Endothelial cell of umbilical vein (primary cell): ENCODE results near the gene SPATA18.

Experiments used
- EZH2 ChIP-seq: IDR thresholded peaks from 2 replicates; pipeline ENCODE4 v1.6.1; 2012; ENCODE audit warnings: borderline replicate concordance, low read depth, mild to moderate bottlenecking, moderate library complexity, low read length, inconsistent platforms; ENCODE audit not compliant: severe bottlenecking
- MYC ChIP-seq: IDR thresholded peaks from one replicate; pipeline ENCODE4 v1.6.1; 2011; ENCODE audit warnings: mild to moderate bottlenecking, low read depth, low read length
- TF ChIP-seq, protein P1 (sequence below), 2 donors: IDR thresholded peaks; 1 replicate in 1 of 2; 2 replicates in 1 of 2; pipeline ENCODE4 v1.5.1; 2011; ENCODE audit warnings: low read length in 2 of 2, mild to moderate bottlenecking in 2 of 2, moderate library complexity in 2 of 2, control low read depth in 1 of 2, inconsistent platforms in 1 of 2, low read depth in 1 of 2; ENCODE audit not compliant: insufficient read depth in 1 of 2; ENCODE audit errors: extremely low read depth in 1 of 2

DNA sequence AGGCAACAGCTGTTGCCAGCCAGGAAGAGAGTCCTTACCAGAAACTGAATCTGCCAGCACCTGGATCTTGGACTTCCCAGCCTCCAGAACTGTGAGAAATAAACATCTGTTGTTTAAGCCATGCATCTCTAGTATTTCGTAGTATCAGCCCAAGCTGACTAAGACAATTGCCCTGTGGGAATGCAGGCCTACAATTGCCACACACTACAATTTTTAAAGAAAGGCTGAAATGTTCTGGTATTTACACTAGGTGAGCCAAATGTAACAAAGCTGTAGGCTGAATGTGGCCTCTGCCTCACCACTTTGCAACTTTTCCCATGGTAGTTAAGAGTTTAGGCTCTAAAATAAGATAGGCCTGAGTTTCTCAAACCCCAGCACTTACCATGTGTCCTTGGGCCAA is 59.1 kb downstream of the SPATA18 start:
- TF ChIP-seq, protein P1, sequence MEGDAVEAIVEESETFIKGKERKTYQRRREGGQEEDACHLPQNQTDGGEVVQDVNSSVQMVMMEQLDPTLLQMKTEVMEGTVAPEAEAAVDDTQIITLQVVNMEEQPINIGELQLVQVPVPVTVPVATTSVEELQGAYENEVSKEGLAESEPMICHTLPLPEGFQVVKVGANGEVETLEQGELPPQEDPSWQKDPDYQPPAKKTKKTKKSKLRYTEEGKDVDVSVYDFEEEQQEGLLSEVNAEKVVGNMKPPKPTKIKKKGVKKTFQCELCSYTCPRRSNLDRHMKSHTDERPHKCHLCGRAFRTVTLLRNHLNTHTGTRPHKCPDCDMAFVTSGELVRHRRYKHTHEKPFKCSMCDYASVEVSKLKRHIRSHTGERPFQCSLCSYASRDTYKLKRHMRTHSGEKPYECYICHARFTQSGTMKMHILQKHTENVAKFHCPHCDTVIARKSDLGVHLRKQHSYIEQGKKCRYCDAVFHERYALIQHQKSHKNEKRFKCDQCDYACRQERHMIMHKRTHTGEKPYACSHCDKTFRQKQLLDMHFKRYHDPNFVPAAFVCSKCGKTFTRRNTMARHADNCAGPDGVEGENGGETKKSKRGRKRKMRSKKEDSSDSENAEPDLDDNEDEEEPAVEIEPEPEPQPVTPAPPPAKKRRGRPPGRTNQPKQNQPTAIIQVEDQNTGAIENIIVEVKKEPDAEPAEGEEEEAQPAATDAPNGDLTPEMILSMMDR (IDR thresholded peaks at IDR 0.05; ENCODE audit: extremely low read depth in 1 of 2, insufficient read depth in 1 of 2, low read depth in 1 of 2, low read length in 2 of 2): no peak
- TF ChIP-seq EZH2 (no peak), MYC (no peak)
